ENCODE data around the gene DMD.

The DMD gene

DNA sequence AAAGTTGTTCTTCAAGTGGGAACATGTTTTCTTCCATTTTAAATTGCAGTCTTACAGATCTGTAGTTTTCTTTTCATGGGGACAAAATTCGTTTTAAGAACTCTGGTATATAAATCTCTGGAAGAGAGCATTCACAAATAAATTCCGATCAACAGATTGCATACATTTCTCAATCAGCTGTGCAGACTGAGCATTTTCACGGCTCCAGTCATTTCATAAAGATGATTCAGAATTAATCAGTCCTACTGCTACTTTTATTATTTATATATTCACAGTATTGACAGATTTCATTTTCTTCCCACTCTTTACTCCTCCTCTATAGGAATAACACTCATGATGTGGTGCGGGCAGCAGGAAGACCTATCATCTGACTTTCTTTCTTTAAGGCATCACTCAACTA, 1604.6 kb downstream of the DMD start:
- Histone ChIP-seq H3K9ac (ENCODE audit: low read length) (no peak overlapping the region), H3K27ac (ENCODE audit: low read length) (no peak overlapping the region), H3K79me2 (ENCODE audit: low read length) (no peaks in the 10 kb centered on the region), H4K20me1 (ENCODE audit: insufficient read depth, low read length) (no peaks in the 10 kb centered on the region), H3K4me2 (ENCODE audit: low read length) (no peak overlapping the region), H3K4me1 (ENCODE audit: low read length) (peaks cover 48% of the 10 kb centered on the region), H3K9me3 (ENCODE audit: insufficient read depth, low read length) (peaks cover 16% of the 10 kb centered on the region), H3K4me3 (ENCODE audit: low read length) (no peak overlapping the region), H2AFZ (ENCODE audit: low read depth, low read length) (no peak overlapping the region), H3K27me3 (ENCODE audit: low read depth, low read length) (no peaks in the 10 kb centered on the region), H3K36me3 (replicated peaks; ENCODE audit: low read depth, low read length) (peaks cover 37% of the 10 kb centered on the region)
- no peak for TF ChIP-seq EZH2phosphoT487 (IDR thresholded peaks at IDR 0.05; ENCODE audit: low read depth)
- TF ChIP-seq, protein P1, sequence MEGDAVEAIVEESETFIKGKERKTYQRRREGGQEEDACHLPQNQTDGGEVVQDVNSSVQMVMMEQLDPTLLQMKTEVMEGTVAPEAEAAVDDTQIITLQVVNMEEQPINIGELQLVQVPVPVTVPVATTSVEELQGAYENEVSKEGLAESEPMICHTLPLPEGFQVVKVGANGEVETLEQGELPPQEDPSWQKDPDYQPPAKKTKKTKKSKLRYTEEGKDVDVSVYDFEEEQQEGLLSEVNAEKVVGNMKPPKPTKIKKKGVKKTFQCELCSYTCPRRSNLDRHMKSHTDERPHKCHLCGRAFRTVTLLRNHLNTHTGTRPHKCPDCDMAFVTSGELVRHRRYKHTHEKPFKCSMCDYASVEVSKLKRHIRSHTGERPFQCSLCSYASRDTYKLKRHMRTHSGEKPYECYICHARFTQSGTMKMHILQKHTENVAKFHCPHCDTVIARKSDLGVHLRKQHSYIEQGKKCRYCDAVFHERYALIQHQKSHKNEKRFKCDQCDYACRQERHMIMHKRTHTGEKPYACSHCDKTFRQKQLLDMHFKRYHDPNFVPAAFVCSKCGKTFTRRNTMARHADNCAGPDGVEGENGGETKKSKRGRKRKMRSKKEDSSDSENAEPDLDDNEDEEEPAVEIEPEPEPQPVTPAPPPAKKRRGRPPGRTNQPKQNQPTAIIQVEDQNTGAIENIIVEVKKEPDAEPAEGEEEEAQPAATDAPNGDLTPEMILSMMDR (IDR thresholded peaks at IDR 0.05; ENCODE audit: low read depth, low read length): no peak

DNA sequence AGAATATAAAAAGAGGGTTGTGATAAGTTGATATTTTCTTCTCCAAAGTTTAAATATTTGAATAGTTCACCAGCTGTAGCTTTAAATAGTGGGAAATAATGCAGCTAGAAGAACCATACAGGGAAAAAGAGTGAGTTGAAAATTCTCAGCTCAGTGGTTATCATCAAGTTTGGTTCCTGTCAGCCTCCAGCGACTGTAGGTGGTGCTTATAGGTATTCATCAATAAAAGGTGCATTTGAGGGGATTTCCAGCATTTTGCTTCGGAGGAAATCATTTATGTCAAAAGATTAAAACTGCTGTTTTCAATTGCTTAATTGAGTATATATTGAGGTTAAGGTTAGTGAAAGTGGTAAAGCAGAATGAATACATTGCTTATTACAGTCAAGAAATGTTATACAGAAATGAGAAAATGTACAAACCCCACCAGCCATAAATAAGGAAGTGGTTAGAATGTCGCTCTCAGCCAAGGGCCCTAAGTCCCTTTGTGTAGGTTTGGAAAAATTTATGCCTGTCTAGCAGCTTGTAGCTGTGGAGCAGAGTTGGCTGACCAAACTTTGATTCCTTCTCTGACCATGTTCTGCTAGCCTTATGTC, 1606.6 kb downstream of the DMD start:
- Histone ChIP-seq H3K4me3 (ENCODE audit: low read length) (peak overlapping the region; percentile 49), H3K9ac (ENCODE audit: low read length) (peak overlapping the region; percentile 62), H3K4me2 (ENCODE audit: low read length) (peak overlapping the region; percentile 76), H2AFZ (ENCODE audit: low read depth, low read length) (no peak overlapping the region), H3K4me1 (ENCODE audit: low read length) (peaks cover 44% of the 10 kb centered on the region), H3K79me2 (ENCODE audit: low read length) (no peaks in the 10 kb centered on the region), H3K36me3 (replicated peaks; ENCODE audit: low read depth, low read length) (peaks cover 37% of the 10 kb centered on the region), H3K27ac (ENCODE audit: low read length) (peak overlapping the region; percentile 93), H4K20me1 (ENCODE audit: insufficient read depth, low read length) (no peaks in the 10 kb centered on the region), H3K27me3 (ENCODE audit: low read depth, low read length) (no peaks in the 10 kb centered on the region), H3K9me3 (ENCODE audit: insufficient read depth, low read length) (peaks cover 16% of the 10 kb centered on the region)
- TF ChIP-seq EZH2phosphoT487 (IDR thresholded peaks at IDR 0.05; ENCODE audit: low read depth): peak; percentile 92
- TF ChIP-seq, protein P1 (IDR thresholded peaks at IDR 0.05; ENCODE audit: low read depth, low read length): no peak

DNA sequence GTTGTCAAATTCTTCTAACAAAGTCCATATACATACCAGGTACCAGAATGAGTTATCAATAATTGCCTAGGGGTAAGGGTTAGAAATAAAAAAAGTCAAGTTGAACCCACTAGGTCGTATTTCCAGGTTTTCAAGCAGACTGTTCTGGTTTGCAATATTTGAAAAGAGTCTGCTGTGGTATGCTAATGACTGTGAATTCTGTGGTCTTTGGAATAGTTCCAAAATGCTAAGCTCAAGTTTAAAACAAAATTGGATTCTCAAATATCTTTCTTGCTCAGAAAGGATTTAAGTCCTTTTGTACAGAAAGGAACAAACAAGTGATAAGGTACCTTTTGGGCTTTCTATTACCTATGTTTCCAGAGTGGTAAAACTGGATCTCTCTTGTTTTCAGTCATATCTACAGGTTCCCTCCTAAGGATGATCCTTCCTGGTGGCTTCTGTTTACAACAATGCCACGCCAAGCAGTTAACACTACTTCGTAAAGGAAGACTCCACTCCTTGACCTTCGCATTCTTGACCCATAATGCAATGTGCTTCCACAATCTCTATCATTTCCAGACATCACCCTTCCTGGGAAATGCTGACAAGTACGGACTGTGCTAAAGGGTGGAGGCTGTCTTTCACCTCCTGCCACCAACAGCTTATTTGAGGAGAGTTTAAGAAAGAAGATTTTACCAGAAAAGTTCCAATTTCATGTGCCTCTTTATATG, 1607.8 kb downstream of the DMD start:
- Histone ChIP-seq H3K4me2 (ENCODE audit: low read length) (peak overlapping the region; percentile 76), H3K9ac (ENCODE audit: low read length) (peak overlapping the region; percentile 62; the same call in 1 of the 2 replicates), H4K20me1 (ENCODE audit: insufficient read depth, low read length) (no peaks in the 10 kb centered on the region), H3K27me3 (ENCODE audit: low read depth, low read length) (no peaks in the 10 kb centered on the region), H3K9me3 (ENCODE audit: insufficient read depth, low read length) (peaks cover 16% of the 10 kb centered on the region), H2AFZ (ENCODE audit: low read depth, low read length) (no peak overlapping the region), H3K79me2 (ENCODE audit: low read length) (no peaks in the 10 kb centered on the region), H3K4me3 (ENCODE audit: low read length) (no peak overlapping the region), H3K36me3 (replicated peaks; ENCODE audit: low read depth, low read length) (peaks cover 37% of the 10 kb centered on the region), H3K27ac (ENCODE audit: low read length) (peak overlapping the region; percentile 93), H3K4me1 (ENCODE audit: low read length) (peaks cover 32% of the 10 kb centered on the region)
- no peak for TF ChIP-seq EZH2phosphoT487 (IDR thresholded peaks at IDR 0.05; ENCODE audit: low read depth)
- TF ChIP-seq, protein P1 (IDR thresholded peaks at IDR 0.05; ENCODE audit: low read depth, low read length): no peak

DNA sequence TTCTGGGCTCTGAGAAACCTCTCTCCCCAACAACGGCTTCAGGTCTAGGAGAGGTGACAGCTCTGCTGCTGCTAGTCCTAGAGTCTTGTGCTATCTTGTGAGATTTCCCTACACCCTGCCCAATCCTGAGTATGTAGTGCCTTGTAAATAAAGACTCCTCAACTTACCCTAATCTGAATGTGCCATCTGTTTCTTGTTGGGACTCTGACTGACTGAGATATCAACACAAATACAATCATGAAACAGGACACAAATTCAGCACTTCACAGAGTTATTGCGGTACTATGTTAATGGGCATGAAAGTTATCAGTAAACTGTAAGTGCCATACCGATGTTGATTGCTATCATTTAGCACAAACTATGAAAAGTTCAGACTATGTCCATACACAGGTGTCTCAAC, 1610.5 kb downstream of the DMD start:
- Histone ChIP-seq H3K79me2 (ENCODE audit: low read length) (no peaks in the 10 kb centered on the region), H2AFZ (ENCODE audit: low read depth, low read length) (no peak overlapping the region), H4K20me1 (ENCODE audit: insufficient read depth, low read length) (no peaks in the 10 kb centered on the region), H3K9ac (ENCODE audit: low read length) (no peak overlapping the region), H3K4me1 (ENCODE audit: low read length) (peaks cover 26% of the 10 kb centered on the region), H3K9me3 (ENCODE audit: insufficient read depth, low read length) (peaks cover 4% of the 10 kb centered on the region; the same call in 1 of the 2 replicates), H3K27ac (ENCODE audit: low read length) (no peak overlapping the region), H3K4me2 (ENCODE audit: low read length) (no peak overlapping the region), H3K4me3 (ENCODE audit: low read length) (no peak overlapping the region), H3K36me3 (replicated peaks; ENCODE audit: low read depth, low read length) (peaks cover 15% of the 10 kb centered on the region), H3K27me3 (ENCODE audit: low read depth, low read length) (no peaks in the 10 kb centered on the region)
- no peak for TF ChIP-seq EZH2phosphoT487 (IDR thresholded peaks at IDR 0.05; ENCODE audit: low read depth)
- TF ChIP-seq, protein P1 (IDR thresholded peaks at IDR 0.05; ENCODE audit: low read depth, low read length): no peak

All from OCI-LY3 (cell line).